M059J (cell line): ENCODE results near the gene BOD1L2. TPM values are rescaled to one million over a fixed set of nuclear protein-coding genes. Genes with fewer than 3 reads are reported as not detected.

ENCODE experiments used
- DNase-seq: peaks from one replicate; pipeline ENCODE4 v3.0.0-alpha.2; 2012; ENCODE audit warnings: low read depth
- total RNA-seq: library from RNA; depleted of rRNA; stranded (reverse); fragments of >200 nt; shearing (Covaris generic); gene quantifications from 2 replicates; pipeline ENCODE4 v1.2.3, GENCODE V29; 2014; rRNA removed

Gene BOD1L2
- total RNA-seq, 1 experiment from 2014 or later = not detected

DNA sequence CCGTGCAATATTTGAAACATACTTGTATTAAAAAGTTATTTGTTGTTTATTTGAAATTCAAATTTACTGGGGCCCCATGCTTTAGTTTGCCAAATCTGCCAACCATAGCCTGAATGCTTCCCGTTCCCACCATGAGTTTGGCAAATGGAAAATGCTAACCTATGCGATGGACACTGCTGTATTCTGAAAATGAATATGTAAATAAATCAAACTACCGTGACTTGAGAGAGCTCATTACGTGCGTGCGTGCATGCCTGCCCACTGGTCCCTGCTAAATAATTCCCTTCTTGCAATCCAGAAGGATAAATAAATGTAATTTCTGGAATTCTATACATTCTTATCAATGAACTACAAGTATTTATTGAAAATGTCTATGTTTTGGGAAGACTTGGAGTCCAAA lies 3.2 kb downstream of the BOD1L2 start:
- no peak for DNase-seq

DNA sequence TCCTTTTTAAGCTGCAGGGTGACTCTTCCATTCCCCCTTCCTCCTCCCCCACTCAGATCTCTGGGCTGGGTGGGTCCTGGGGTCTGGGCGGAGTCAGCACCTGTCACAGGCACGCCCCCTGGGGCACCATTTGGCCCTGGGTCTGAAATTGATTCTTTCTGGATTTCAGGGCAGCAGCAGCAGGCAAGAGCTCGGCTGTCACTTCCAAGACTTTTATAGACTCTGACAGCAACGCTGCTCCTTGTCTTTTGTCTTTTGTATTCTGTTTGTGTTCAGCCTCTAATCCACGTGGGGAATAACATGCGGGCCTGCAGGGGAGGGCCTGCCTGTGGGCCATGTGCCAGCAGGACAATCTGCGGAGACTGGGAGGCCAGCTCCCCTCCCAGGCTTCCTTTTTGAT lies 3.9 kb downstream of the BOD1L2 start:
- no peak for DNase-seq

DNA sequence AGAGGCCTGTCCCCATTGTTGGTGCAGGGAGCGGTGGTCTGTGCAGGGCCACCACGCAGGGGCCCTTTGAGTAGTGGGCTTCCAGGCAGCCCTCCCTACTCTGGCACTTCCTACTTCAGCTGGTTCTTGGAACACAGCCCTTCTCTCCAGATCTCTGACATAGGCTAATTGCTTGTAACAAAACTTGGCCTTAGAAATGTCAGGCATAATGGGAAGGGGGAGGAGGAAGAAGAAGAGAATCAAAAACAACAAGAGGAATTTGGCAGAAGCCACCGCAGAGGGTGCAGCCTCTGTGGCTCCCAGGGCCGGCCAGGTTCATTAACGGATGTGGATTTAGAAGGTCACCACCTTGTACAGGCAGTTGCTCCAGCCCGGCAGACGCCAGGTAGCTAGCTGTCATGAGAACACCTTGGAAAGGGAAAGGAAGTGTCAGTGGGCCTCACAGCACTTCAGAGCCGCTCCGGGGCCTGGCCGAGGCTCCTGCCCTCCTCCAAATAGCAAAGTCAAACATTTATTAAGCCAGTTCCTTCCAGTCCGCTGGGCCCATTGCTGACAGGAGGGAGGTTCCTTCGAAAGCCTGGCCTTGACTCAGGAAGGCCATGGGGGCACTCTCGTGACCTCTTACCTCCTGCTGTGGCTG lies 7.4 kb downstream of the BOD1L2 start:
- no peak for DNase-seq

DNA sequence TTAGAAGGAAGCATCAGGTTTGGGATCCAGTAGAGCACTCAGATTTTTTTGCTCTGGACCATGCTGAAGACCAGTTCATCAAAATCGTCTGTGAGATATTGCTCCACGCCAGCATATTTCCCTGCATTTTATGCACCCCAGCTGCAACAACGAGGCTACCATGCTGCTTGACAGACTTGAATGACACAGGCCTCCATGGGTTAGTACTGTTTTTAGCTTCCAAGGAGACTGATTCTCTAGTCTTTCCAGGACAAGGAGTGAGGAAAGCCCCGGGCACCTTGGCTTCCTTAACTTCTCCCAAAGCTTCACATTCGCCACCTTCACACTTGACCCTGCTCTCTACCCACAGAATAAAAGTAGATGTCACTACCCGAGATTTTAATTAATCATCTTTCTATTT lies 17.5 kb downstream of the BOD1L2 start:
- DNase-seq = no peak

DNA sequence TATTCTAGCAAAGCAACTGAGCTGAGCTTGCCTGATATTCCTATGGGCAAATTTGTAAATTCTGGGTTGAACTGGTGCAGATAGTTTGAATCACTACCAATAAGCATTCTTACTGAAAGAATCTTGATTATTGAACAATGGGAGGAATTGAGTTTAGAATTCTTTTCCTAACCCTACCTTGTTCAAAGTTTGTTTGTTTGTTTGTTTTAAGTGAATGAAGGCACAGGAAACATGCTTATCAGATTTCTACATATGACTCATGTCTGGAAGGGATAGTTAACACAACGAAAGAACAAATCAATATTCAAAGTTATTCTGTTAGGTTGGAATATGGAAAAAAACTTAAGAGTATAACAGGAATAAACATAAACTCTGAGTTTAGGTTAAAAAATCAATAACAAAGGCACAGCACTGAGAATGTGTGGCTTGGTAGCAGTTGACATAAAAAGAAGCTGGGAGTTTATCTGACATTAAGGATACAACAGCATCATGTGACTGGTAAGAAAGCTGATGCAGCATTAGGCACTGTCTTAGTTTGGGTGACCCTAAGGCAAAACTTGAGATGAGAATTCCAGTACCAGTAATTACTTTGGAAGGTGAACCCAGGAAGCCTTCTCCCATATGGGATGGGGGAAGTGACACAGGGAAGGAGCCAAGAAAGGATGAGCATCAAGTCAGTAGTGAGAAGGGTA lies 20.9 kb downstream of the BOD1L2 start:
- no peak for DNase-seq

DNA sequence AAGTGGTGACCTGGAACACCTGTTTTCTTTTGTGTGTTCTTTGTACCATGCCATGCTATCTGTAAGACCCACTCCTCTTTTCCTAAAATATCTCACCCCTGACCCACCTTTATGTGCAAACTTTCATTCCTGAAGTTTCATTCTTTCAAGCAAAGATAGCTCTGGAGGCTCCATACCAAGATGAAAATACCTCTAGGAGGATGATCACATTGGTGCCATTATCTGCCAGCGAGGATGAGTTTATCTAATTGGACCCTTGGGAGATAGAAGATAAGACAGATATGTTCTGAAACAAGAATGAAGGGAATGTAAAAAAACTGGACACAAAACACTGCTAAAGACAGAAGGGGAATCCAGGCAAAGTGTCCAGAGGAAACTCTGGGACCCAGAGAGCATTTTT lies 24.1 kb downstream of the BOD1L2 start:
- DNase-seq = no peak

DNA sequence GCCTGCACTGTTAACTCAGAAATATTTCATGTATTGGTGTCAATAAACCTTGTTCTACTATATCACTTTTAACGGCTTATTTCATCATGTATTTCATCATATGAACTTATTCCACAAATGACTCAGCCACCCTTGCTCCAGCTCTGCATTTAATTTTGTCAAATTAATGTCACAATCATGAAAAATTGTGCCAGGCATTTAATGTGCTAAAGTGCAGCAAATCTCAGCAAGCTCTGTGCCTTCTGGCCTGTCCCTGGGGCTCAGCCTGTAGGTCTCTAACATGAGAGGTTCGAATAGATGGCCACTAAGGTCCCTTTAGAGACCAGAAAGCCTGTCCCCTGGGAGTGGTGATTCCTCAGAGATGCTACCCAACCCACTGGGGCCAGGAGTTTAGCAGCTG lies 28.6 kb downstream of the BOD1L2 start:
- DNase-seq = no peak

DNA sequence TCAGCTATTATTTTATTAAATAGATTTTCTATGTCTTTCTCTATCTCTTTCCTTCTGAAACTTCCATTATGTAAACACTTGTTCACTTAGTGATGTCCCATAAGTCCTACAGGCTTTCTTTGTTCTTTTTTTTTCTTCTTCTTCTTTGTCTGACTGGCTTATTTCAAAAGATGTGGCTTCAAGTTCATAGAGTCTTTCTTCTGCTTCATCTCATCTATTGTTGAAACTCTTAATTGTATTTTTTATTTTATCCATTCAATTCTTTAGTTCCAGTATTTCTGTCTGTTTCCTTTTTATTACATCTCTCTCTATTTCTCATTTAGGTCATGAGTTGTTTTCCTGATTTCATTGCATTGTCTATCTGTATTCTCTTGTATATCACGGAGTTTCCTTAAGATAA lies 38.5 kb downstream of the BOD1L2 start:
- no peak for DNase-seq

DNA sequence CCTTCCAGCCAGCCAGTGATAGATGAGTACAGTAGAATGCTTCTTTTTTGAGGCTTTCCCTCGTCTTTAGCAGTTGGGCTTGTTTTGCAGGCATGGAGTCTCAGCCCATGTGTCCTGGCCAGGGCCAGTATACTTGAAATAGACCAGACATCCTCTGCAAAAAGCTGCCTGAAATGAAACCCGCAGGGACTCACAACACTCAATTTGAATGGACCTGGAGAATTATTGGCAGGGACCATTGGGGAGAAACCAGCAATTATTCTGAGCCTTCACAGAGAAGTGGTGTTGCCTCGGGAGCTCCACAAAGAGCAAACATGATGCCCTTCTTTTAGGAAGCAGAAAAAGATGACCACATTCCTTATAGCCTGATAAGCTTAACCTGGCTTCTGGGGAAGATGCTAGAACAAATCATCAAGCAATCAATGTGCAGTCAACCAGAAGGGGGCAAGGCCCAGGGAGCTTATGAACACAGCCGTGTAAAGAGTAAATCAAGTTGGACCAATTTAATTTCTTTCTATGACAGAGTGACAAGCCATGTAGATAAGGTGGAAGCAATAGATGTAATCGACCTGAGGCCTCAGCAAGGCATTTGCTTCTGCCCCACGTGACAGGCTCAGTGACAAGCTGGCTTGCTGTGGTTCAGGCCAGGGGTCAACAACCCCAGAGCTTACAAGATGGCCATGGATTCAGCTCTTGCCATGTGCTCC lies 42.1 kb downstream of the BOD1L2 start:
- no peak for DNase-seq

DNA sequence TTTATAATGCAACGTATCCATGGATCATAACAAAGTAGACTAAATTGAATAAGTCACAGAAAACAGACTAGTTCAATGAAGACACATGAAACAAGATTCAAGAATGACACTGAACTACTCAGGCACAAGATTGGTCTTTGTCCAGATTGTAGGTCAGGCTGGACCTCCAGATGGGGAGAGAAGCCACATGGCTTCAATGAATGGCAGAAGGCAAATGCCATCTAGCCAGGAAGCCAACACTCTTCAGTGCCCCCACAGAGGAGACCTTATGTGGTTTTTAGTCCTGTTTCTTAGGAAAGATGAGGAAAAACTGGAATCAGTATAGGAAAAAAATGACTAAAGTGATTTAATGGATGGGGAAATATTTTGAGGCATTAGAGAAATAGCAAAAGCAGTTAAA lies 43.1 kb downstream of the BOD1L2 start:
- no peak for DNase-seq

DNA sequence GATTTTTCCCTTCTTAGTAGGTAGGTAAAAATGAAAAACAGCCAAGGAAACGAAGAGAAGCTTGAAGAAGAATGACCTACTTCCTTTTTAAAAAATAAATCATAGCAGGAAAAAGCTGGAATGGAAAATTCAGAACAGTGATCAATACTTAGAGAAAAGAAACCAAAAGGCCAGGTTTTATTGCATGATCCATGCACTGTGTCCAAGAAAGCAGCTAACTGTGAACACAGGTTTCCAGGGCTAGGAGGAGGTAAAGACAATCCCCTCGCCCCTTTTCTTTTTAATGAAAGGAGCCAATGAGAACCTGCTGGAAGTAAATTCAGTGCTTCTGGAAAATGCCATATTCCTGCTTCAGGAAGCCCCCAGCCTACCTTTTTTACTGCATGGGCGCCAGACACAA lies 47.2 kb downstream of the BOD1L2 start:
- DNase-seq = no peak

DNA sequence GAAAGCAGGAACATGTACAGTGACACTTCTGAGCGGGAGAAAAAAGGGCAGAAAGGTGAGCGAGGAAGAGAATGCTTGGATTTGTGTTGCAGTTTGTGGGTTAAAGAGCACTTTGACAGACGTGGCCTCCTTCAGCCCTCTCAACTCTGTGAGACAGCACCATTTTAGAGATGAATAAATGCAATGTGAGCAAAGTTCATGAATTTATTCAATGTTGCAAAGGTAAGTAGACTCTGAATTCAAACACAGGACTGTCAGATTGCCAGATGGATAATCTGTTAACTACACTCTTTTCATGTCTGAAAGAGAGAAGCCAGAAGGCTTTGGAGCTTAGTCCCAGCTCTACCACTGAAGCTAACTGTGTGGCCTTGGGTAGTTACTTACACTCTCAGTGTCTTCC lies 47.7 kb downstream of the BOD1L2 start:
- no peak for DNase-seq

DNA sequence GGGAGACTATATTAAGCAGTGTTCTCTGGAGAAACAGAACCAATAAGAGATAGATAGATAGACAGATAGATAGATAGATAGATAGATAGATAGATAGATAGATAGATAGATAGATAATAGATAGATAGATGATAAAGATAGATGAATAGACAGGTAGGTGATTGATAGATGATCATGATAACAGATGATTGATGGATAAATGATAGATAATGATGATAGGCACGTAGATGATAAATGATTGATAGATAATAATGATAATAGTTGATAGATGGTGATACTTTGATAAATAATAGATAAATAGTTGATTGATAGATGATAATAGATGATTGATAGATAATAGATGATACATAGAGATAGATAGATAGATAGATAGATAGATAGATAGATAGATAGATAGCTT lies 48.5 kb downstream of the BOD1L2 start:
- DNase-seq = no peak

DNA sequence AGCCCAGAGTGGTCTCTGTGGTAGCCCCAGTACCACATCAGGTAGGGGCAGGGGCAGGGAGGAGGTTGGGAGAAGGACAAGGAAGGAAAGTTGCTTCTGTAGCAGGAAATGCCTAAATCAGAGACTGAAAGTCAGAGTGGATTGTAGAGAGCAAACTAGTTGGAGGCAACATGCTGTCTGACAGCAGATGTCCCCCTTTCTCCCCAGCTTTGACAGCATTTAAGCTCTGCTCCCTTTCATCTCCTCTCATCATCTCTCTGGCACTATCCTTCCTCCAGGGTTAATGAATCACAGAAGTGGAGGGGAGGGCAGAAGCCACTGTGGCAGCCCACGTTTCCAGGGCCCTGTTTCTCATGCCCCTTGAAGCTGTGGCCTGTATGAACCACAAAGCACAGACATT lies 50.4 kb downstream of the BOD1L2 start:
- DNase-seq = no peak

DNA sequence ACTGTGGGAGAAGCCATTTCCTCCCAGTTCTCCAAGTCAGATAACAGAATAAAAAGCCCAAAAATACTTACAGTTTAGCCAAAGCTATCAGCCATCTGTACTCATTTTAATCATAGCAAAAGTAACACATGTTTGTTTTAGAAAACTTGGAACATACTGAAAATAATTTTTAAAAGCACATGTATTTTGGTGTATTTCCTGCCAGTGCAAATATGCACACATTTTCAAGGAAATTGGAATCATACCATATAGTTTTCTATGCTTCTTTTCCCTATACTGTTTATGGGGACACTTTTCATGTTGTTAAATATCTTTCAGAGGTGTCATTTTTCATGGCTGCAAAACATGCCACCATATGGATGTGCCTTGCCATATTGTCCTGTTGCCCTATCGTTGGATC lies 51.2 kb downstream of the BOD1L2 start:
- no peak for DNase-seq

Other genes starting within 250 kb of the BOD1L2 start
- not detected in 2 replicates for gene ST8SIA3, start 205.5 kb downstream of the BOD1L2 start, total RNA-seq